Dedifferentiated amniotic fluid mesenchymal stem cell (primary cell): ENCODE data around the gene SPATA6.
"Not testable (repeated sequence)": the region's sequence is repeated elsewhere in the genome, so short reads cannot be mapped to it uniquely, and the experiment has no call there.

Source experiments
- DNase-seq: peaks from one replicate; pipeline ENCODE4 v3.0.0-alpha.2; 2016; ENCODE audit errors: extremely low spot score

Gene SPATA6

DNA sequence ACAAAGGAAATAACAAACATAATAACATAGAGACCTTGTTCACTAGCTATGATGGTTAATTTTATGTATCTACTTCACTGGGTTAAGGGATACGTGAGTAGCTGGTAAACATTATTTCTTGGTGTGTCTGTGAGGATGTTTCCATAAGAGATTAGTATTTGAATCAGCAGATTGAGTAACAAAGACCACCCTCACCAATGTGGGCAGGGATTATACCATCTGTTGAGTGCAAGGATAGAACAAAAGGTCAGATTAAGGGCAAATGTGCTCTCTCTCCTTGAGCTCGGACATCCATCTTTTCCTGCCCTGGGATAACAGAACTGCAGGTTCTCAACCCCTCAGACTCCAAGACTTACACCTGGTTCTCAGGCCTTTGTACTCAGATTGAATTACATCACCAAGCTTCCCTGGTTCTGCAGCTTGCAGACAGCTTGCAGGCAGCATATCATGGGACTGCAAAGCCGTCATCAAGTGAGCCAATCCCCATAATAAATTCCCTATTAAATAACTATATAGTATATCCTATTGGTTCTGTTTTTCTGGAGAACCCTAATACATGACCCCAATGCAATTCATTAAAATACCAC is 9.2 kb downstream of the SPATA6 start:
- DNase-seq = no peak

DNA sequence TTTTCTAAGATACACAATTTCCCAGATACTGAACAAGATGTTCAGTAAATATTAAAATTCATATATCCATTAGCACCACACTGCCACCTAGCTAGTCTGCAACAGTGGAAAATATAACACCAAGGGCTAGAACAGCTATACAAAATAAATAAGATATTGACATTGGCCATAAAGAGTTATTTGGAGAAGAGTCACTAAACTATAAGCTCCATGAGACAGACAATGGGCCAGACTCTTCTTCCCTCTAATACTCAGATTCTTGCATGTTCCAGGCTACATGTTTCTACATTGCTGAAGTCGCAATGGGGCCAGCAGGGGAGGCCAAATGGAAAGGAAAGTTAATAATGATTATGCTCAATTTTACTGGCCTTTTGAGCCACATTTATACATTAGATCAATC is 21.5 kb downstream of the SPATA6 start:
- DNase-seq = no peak

DNA sequence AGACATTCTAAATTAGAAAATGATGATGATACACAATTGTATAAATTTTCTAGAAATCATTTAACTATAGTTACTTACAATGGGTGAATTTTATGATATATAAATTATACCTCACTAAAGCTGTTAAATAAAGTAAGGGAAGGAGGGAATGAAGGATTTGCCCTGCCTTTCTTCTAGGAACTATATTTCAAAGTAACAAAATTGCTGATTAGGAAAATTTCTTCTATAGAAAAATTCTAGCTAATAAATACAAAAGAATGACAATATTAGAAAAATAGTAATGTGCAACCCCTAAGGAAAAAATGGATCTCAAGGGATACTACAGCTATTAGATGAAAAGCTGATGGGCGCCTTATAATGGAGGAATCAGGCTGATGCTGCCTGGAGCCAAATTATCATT is 23.1 kb downstream of the SPATA6 start:
- DNase-seq = no peak

DNA sequence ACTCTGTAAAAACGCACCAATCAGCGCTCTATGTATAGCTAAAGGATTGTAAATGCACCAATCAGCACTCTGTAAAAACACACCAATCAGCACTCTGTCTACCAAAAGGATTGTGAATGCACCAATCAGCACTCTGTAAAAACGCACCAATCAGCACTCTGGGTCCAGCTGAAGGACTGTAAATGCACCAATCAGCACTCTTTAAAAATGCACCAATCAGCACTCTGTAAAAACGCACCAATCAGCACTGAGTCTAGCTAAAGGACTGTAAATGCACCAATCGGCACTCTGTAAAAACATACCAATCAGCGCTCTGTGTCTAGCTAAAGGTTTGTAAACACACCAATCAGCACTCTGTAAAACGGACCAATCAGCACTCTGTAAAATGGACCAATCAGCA is 27.8 kb downstream of the SPATA6 start:
- DNase-seq = not testable (repeated sequence)

DNA sequence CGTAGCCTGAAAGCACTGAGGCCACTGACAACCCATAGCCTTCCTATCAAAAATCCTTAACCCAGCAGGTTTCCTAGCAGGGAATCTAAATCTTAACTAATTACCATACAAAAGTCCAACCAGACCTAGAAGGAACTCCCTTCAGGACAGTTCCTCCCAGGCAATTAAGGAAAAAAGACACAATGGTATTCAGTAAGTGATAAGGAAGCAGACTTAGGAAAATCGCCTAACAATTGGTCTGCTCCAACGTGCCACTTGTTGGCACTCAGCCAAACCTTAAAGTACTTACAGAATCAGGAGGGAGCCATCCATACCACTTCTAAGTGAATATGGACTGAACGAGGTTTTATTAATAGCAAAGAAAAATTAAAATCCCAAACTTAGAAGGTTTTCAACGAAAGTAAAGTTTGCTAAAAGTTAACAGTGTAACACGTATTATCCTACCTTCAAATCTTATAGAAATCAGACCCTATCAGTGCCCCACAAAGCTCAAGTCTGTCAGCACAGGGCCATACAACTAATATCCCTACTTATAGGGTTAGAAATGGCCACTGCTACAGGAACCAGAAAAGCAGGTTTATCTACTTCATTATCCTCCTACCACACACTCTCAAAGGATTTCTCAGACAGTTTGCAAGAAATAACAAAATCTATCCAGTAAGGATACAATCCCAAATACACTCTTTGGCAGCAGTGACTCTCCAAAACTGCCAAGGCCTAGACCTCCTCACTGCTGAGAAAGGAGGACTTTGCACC is 29.0 kb downstream of the SPATA6 start:
- no peak for DNase-seq

DNA sequence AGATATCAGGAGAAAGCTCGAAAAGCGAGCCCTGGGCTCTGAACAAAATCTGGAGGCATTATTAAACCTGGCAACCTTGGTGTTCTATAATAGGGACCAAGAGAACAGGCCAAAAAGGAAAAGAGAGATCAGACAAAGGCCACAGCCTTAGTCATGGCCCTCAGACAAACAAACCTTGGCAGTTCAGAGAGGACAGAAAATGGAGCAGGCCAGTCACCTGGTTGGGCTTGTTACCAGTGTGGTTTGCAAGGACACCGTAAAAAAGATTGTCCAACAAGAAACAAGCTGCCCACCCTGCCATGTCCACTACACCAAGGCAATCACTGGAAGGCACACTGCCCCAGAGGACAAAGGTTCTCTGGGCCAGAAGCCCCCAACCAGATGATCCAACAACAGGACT is 31.2 kb downstream of the SPATA6 start:
- DNase-seq = not testable (repeated sequence)

DNA sequence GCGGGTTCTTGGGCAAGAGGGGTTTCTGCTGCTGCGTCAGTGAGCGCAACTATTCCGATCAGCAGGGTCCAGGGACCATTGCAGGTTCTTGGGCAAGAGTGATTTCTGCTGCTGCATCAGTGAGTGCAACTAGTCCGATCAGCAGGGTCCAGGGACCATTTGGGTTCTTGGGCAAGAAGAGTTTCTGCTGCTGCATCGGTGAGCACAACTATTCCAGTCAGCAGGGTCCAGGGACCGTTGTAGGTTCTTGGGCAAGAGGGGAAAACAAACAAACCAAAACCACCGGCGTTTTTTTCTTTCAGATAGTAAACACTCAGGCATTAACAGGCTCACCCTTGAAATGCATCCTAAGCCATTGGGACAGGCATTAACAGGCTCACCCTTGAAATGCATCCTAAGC is 32.6 kb downstream of the SPATA6 start:
- DNase-seq = no peak

DNA sequence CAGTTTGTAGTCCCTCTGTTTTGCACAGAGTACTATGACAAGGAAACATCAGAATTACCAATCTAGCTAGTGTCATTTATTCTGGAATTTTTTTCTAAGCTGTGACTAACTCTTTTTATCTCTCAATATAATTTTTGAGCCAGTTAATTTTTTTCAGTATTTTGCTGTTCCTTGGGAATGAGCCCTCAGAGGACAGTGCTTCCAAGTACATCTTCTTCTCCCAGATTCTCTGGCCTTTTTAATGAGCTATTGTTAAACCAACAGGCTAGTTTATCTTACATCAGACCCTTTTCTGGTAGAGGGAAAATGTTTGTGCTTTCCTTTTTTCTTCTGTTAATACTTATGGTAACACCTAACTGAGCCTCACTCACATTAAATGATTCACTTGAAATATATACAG is 34.6 kb downstream of the SPATA6 start:
- DNase-seq = not testable (repeated sequence)

DNA sequence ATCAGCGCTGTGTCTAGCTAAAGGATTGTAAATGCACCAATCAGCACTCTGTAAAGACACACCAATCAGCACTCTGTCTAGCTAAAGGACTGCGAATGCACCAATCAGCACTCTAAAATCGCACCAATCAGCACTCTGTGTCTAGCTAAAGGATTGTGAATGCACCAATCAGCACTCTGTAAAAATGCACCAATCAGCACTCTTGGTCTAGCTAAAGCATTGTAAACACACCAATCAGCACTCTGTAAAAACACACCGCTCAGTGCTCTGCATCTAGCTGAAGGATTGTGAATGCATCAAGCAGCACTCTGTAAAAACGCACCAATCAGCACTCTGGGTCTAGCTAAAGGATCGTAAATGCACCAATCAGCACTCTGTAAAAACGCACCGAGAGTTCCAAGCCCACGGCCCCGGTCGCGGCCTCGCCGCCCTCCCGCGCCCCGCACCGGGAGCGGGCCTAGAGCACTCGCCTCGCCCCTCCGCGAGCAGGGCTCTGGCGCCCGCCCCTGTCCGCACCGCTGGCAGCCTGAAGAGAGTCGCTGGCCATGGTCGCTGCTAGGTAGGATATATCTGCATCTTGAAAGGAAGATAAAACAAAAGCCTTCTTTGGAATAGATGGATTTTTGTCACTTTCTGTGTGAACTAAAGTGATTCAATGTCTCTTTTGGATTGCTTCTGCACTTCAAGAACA is 36.5 kb downstream of the SPATA6 start:
- not testable (repeated sequence) for DNase-seq

DNA sequence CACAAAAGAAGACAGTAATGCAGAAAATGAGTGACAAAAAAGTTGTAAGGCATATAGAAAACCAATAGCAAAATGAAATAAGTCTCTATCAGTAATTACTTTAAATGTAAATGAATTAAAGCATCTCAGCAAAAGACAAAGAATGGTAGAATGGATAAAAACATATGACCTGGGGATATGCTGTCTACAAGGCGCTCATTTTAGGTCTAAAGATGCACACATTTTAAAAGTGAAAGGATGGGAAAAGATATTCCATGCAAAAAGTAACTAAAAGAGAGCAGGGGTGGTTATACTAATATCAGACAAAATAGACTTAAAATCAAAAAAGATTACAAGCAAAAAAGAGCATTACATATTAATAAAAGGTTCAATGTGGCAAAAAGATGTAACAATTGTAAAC is 41.2 kb downstream of the SPATA6 start:
- no peak for DNase-seq

DNA sequence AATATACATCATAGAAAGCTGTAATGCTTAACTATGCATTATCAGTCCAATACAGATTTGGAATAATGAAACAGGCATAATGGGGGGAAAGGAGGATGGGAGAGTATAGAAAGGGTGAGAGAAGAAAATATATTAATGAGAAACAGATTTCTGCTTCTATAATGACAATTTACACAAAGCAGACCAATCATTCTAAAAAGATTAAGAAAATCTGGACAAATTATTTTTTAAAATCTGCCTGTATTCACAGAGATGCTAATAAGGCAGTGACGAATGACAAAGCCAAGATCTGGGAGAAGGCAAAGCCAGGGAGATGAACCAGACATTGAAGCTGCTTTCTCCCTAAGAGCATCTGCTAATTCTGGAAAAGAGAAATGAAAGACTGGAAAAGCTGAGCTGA is 50.0 kb downstream of the SPATA6 start:
- DNase-seq = no peak

DNA sequence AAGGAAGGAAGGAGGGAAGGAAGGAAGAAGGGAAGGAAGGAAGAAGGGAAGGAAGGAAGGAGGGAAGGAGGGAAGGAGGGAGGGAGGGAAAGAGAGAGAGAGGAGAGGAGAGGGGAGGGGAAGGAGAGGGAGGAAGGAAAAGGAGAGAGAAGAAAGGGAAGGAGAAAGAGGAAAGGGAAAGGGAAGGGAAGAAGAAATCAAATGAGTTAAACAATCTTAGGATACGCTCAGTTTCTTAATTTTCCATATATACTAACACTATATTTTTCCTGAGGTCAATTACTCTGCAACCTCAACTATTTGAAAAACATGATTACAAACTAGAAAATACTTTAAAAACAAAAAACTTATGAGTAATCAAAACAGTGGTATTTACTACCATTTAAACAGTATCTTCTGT is 53.3 kb downstream of the SPATA6 start:
- DNase-seq = no peak

DNA sequence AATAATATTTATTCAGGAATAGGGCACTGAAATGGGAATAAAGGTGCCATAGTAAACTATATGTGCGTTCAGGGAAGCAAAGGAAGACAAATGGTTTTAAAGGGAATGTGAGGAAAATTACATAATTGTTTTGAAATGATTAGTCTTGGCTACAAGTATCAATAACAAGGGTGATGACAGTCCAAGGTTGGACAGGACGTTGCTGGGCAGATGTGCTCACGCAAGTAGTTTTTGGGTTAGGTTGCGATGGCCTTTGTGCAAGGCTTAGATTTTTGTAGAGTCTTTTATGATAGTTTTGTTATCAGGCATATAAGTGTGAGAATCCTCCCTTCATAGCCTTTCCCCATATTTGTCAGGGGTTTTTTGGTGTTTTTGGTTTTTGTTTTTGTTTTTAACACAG is 57.0 kb downstream of the SPATA6 start:
- no peak for DNase-seq

DNA sequence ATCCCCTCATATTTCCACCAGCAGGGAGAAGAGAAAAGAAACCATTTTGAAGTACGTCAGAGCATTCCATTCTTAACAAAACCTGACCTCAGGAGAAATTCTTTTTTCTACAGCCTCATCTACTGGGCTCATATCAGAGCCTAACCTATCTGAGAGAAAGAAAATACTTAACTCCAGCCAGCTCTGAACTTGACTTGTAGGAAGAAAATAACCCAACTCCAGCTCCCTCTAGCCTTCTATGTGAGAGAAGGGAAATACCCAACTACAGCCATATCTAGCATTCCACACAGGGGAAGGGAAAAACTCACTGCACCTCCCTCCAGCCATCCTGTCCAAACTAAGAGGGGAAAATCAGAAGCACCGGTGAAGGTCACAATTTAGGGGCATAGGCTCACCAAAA is 57.7 kb downstream of the SPATA6 start:
- no peak for DNase-seq

DNA sequence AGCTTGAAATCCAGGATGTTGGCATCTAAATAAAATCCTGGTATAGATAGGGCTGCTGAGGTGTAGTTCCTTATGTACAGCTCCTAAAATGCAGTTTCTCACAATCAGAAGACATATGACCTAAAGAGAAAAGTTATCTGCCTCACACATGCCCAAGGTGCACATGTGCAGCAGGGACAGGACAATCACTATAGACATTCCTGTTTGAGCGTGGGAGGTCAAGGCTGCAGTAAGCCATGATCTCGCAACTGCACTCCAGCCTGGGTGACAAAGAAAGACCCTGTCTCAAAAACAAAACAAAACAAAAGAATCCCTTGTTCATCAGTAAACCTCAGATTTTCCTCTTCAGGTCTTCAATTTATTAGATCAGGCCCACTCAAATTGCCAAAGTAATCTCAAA is 66.1 kb downstream of the SPATA6 start:
- DNase-seq = no peak

DNA sequence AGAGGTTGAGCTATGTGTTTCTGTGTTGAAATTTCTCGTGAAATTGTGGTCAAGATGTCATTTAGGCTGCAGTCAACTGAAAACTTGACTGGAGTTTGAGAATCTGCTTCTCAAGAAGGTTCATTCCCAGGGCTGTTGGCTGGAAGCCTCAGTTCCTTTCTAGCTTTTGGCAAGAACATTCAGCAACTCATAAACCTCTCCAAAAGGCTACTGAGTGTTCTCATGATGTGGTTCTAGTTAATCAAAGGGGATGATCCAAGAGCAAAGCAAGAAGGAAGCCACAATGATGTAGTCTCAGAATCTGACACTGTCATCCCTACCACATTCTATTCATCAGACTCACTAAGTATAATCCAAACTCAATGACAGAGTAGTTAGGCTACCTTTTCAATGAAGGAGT is 66.6 kb downstream of the SPATA6 start:
- no peak for DNase-seq

DNA sequence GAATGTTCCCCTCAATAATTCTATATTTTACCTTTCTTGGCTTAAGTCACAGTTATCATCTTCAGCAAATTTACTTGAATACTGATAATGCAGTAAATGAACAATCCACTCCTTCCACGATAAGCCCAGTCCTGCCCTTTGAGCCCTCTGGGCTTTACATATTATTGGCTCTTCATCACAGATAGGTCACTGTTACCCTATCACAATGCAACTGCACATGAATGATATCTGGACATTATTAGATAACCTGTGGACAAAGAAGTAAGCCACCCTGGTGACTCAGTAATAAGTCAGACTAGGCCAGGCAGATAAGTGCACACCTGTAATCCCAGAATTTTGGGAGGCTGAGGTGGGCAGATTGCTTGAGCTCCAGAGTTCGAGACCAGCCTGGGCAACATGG is 69.4 kb downstream of the SPATA6 start:
- DNase-seq = no peak

DNA sequence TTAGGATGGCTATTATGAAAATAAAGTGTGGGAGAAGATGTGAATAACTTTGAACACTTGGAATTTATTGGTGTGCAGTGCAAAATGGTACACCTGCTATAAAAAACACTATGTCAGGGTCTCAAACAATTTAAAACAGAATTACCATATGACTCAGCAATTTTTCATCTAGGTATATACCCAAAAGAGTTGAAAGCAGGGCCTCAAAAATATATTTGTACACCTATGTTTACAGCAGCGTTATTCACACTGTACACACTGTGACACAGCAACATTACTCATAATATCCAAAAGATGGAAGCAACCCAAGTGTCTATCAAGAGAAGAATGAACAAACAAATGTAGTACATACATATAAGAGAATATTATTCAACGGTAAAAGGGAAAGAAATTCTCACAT is 75.8 kb downstream of the SPATA6 start:
- no peak for DNase-seq

DNA sequence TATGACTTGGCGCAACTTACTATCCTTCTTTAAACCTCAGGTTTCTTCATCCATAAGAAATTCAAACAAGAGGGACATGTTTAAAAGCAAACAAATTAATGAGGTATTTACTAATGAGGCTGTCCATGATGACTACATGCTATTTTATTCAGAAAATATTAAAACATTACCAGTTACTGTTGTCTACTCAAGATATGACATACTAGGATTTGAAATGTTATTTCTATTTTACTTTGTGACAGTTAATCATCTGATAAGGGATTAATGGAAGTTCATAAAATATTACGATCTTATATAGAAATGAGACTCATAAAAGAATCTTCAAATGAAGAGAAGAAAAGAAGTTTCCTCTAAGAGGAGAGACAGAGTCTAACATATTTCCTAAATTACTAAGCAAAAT is 80.1 kb downstream of the SPATA6 start:
- no peak for DNase-seq

DNA sequence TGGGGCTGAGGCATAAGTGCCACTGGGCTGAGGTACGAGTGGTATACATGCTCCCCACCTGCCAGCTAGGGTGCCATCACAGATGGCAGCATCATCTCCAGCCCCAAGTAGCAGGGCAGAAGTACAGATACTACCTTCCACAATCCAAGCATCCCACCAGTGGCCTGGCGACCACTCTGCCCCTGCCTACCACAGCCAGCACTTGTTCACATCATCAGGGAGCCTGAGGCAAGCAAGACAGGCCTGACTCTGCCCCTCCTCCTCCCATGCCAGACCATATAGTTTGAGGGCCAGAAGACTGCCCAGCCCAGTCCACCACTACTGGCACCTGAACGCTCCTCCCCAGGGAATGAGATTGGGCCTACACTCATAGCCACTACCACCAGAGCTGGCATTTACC is 84.6 kb downstream of the SPATA6 start:
- no peak for DNase-seq

DNA sequence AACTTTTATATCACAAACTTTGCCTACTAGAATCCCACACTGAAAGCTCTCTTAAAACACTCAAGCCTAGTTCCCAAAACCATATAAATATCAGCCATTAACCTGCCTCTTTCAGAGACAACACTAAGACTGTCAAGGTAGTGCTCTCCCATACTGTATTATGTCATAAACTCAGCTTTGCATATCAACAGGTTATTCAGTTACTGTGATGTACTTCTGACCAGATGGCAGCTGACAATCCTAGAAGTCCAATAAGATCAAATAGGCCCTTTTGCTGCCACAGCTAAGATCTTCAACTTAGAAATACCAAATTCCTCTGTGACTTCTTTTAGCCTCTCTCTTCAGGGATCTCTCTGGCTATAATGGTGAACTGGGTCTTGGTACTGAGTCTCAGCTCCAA is 97.2 kb downstream of the SPATA6 start:
- DNase-seq = no peak

DNA sequence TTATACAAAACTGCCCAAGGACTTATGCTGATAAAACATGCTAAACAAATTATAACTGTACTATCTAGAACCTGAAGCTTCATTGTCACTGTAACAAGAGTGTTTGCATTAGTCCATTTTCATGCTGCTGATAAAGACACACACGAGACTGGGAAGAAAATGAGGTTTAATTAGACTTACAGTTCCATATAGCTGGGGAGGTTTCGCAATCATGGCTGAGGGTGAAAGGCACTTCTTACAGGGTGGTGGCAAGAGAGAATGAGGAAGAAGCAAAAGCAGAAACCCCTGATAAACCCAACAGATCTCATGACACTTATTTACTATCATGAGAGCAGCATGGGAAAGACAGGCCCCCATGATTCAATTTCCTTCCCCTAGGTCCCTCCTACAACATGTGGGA is 100.4 kb downstream of the SPATA6 start:
- DNase-seq = no peak

DNA sequence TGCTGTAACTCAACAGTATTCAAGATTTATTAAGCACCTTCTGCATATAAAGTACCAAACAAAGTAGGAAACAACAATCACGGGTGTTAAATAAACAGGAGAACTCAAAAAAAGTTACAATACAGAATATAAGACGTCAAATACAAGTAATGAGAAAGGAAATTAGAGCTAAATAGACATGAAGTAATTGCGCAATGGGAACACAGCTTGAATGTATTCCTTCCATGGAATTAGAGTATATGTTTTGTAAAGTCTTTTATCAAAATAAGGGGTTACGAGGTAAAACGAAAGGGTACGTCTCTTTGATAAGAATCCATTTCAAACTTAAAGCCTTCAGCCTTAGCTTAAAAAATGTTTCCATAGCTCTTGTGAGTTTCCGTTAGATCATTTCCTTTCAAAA is 109.1 kb downstream of the SPATA6 start:
- DNase-seq = no peak
